Measurements from ENCODE around the gene NRG3.

Gene NRG3

GRCh38 chr10:81884856-81885255, 9.9 kb downstream of the NRG3 start:
- DNase-seq (ENCODE audit: low read depth, low spot score) = no peak

GRCh38 chr10:81885491-81885890, 10.5 kb downstream of the NRG3 start:
- DNase-seq (ENCODE audit: low read depth, low spot score) = no peak

GRCh38 chr10:81886939-81887338, 11.9 kb downstream of the NRG3 start:
- DNase-seq (ENCODE audit: low read depth, low spot score) = no peak

GRCh38 chr10:81889181-81889769, 14.3 kb downstream of the NRG3 start:
- DNase-seq (ENCODE audit: low read depth, low spot score) = no peak

GRCh38 chr10:81894616-81895015, 19.6 kb downstream of the NRG3 start:
- no peak for DNase-seq (ENCODE audit: low read depth, low spot score)

GRCh38 chr10:81898518-81898917, 23.5 kb downstream of the NRG3 start:
- DNase-seq (ENCODE audit: low read depth, low spot score) = no peak

- no peak for DNase-seq (ENCODE audit: low read depth, low spot score)
These were observed 26.0 kb downstream of the NRG3 start for GRCh38 chr10:81900989-81901388.

GRCh38 chr10:81903472-81903871, 28.5 kb downstream of the NRG3 start:
- no peak for DNase-seq (ENCODE audit: low read depth, low spot score)

- no peak for DNase-seq (ENCODE audit: low read depth, low spot score)
These were observed 30.2 kb downstream of the NRG3 start for GRCh38 chr10:81905161-81905560.

- no peak for DNase-seq (ENCODE audit: low read depth, low spot score)
These were observed 34.5 kb downstream of the NRG3 start for GRCh38 chr10:81909453-81909852.

GRCh38 chr10:81911328-81911727, 36.3 kb downstream of the NRG3 start:
- no peak for DNase-seq (ENCODE audit: low read depth, low spot score)

- no peak for DNase-seq (ENCODE audit: low read depth, low spot score)
These were observed 39.9 kb downstream of the NRG3 start for GRCh38 chr10:81914736-81915503.

- no peak for DNase-seq (ENCODE audit: low read depth, low spot score)
These were observed 40.5 kb downstream of the NRG3 start for GRCh38 chr10:81915504-81915897.

GRCh38 chr10:81917666-81918065, 42.7 kb downstream of the NRG3 start:
- no peak for DNase-seq (ENCODE audit: low read depth, low spot score)

GRCh38 chr10:81918766-81919165, 43.8 kb downstream of the NRG3 start:
- no peak for DNase-seq (ENCODE audit: low read depth, low spot score)

GRCh38 chr10:81920213-81920829, 45.3 kb downstream of the NRG3 start:
- no peak for DNase-seq (ENCODE audit: low read depth, low spot score)

GRCh38 chr10:81928119-81928518, 53.1 kb downstream of the NRG3 start:
- no peak for DNase-seq (ENCODE audit: low read depth, low spot score)

GRCh38 chr10:81943583-81943982, 68.6 kb downstream of the NRG3 start:
- no peak for DNase-seq (ENCODE audit: low read depth, low spot score)

GRCh38 chr10:81944609-81945008, 69.6 kb downstream of the NRG3 start:
- no peak for DNase-seq (ENCODE audit: low read depth, low spot score)

GRCh38 chr10:81949283-81949682, 74.3 kb downstream of the NRG3 start:
- DNase-seq (ENCODE audit: low read depth, low spot score) = no peak

GRCh38 chr10:81950358-81950757, 75.4 kb downstream of the NRG3 start:
- DNase-seq (ENCODE audit: low read depth, low spot score) = no peak

- DNase-seq (ENCODE audit: low read depth, low spot score) = no peak
These were observed 78.4 kb downstream of the NRG3 start for GRCh38 chr10:81953420-81953819.

GRCh38 chr10:81957976-81958375, 83.0 kb downstream of the NRG3 start:
- peak; percentile 49 for DNase-seq (ENCODE audit: low read depth, low spot score)

All from smooth muscle cell of the brain vasculature (primary cell).